Measurements from ENCODE around the gene STK17A. TPM values are rescaled to one million over a fixed set of nuclear protein-coding genes. Genes with fewer than 3 reads are reported as not detected.

Gene STK17A
- total RNA-seq, 2 experiments from 2014 or later, result 25.8 to 28.7 TPM

DNA sequence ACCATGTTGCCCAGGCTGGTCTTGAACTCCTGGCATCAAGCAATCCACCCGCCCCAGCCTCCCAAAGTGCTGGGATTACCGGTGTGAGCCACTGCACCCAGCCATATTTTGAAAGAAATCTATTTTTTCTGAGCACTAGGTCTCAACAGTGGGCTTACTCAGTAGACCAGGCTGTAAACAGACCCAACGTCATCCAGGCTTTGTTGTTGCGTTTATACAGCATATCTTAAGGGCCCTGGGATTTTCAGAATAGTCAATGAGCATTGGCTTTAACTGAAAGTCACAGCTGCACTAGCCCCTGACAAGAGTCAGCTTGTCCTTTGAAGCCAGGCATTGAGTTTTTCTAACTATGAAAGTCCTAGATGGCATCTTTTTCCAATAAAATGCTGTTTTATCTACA, 49.8 kb downstream of the STK17A start:
- intact Hi-C loops (cut with micrococcal nuclease; ENCODE audit: unreplicated experiment), result no loop called here
- TF ChIP-seq EZH2phosphoT487 (IDR thresholded peaks at IDR 0.05; ENCODE audit: borderline replicate concordance, low read depth, low read length), result no peak
- TF ChIP-seq, protein P1, sequence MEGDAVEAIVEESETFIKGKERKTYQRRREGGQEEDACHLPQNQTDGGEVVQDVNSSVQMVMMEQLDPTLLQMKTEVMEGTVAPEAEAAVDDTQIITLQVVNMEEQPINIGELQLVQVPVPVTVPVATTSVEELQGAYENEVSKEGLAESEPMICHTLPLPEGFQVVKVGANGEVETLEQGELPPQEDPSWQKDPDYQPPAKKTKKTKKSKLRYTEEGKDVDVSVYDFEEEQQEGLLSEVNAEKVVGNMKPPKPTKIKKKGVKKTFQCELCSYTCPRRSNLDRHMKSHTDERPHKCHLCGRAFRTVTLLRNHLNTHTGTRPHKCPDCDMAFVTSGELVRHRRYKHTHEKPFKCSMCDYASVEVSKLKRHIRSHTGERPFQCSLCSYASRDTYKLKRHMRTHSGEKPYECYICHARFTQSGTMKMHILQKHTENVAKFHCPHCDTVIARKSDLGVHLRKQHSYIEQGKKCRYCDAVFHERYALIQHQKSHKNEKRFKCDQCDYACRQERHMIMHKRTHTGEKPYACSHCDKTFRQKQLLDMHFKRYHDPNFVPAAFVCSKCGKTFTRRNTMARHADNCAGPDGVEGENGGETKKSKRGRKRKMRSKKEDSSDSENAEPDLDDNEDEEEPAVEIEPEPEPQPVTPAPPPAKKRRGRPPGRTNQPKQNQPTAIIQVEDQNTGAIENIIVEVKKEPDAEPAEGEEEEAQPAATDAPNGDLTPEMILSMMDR (conservative IDR thresholded peaks at IDR 0.05; ENCODE audit: low read length), result no peak
- Histone ChIP-seq H3K27ac (ENCODE audit: low read depth, low read length, poor library complexity, severe bottlenecking) (no peak overlapping the region), H3K79me2 (ENCODE audit: insufficient read depth, low read depth, low read length) (0 out of 2 replicates have a peak, but pooled peaks cover under 1% of the 10 kb centered on the region), H3K4me1 (ENCODE audit: insufficient read depth, low read length, poor library complexity, severe bottlenecking) (peaks cover 2% of the 10 kb centered on the region), H4K20me1 (ENCODE audit: insufficient read depth, low read length) (no peaks in the 10 kb centered on the region), H3K9me2 (ENCODE audit: insufficient read depth, low read length) (no peaks in the 10 kb centered on the region), H3K4me3 (ENCODE audit: low read depth, low read length, poor library complexity, severe bottlenecking) (no peak overlapping the region), H3K36me3 (ENCODE audit: insufficient read depth, low read length) (peaks cover 95% of the 10 kb centered on the region), H2AFZ (ENCODE audit: low read length) (no peak overlapping the region), H3K9me3 (ENCODE audit: low read length) (no peaks in the 10 kb centered on the region), H3K4me2 (ENCODE audit: low read length) (no peak overlapping the region)
- no TSS peak for BruUV-seq (replicated peaks)
- no peak for DNase-seq (ENCODE audit: low spot score)
- ChIA-PET CTCF (ENCODE audit: unreplicated experiment) (no interaction called here), POLR2A (no interaction called here)

DNA sequence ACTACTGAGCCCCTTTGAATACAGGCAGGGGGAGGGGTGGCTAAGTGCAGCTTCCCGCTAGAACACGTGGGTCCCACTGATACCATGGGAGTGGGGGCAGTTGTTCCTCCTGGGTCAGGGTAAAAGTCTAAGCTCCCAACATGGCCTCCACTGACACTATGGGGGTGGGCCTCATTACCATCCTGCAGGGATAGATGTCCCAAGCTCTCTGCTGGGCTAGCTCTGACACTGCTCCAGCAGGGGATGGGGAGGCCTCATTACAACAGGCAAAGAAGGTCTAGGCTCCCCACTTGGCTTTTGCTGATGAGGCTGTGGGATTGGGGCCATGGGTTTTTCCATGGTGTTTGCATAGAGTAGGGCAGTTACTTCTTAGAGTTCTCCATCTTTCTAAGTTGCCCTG, 51.5 kb downstream of the STK17A start:
- TF ChIP-seq EZH2phosphoT487 (IDR thresholded peaks at IDR 0.05; ENCODE audit: borderline replicate concordance, low read depth, low read length), result no peak
- TF ChIP-seq, protein P1 (conservative IDR thresholded peaks at IDR 0.05; ENCODE audit: low read length), result no peak
- peaks cover 4% of the 10 kb centered on the region for H3K4me1 ChIP-seq (ENCODE audit: insufficient read depth, low read length, poor library complexity, severe bottlenecking)
- H3K9me2 ChIP-seq (ENCODE audit: insufficient read depth, low read length), result no peaks in the 10 kb centered on the region
- ChIA-PET CTCF (ENCODE audit: unreplicated experiment) (no interaction called here), POLR2A (interaction anchor here (0.6 to 1.5 kb wide), 4 partner anchors 11 to 49 kb away, joined by 3 to 6 read pairs (median 4); no protein-coding TSS in a partner anchor)
- no peak overlapping the region for H3K4me3 ChIP-seq (ENCODE audit: low read depth, low read length, poor library complexity, severe bottlenecking)
- no TSS peak for BruUV-seq (replicated peaks)
- intact Hi-C loops (cut with micrococcal nuclease; ENCODE audit: unreplicated experiment), result no loop called here
- H4K20me1 ChIP-seq (ENCODE audit: insufficient read depth, low read length), result no peaks in the 10 kb centered on the region
- H3K36me3 ChIP-seq (ENCODE audit: insufficient read depth, low read length), result peaks cover 96% of the 10 kb centered on the region
- no peak overlapping the region for H2AFZ ChIP-seq (ENCODE audit: low read length)
- H3K9me3 ChIP-seq (ENCODE audit: low read length), result no peaks in the 10 kb centered on the region
- no peaks in the 10 kb centered on the region for H3K79me2 ChIP-seq (ENCODE audit: insufficient read depth, low read depth, low read length)
- no peak overlapping the region for H3K4me2 ChIP-seq (ENCODE audit: low read length)
- DNase-seq (ENCODE audit: low spot score), result no peak
- no peak overlapping the region for H3K27ac ChIP-seq (ENCODE audit: low read depth, low read length, poor library complexity, severe bottlenecking)

DNA sequence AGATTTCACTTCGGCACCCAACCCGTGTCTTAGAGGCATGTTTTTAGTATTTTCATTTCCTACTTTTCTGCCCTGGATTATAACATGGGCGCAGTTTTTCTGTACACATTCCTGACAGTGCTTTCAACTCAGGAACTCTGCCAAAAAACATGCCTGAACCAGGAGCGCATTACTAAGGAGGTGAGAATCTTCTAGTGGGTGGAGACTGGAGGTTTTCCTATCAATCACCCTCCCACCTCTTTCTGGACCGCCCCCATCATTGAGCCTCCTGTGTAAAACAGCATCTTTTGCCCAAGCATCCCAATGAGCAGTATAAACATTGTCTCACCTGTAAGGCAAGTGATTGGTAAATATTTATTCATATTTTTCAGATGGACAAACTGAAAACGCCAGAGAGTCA, 53.2 kb downstream of the STK17A start:
- intact Hi-C loops (cut with micrococcal nuclease; ENCODE audit: unreplicated experiment), result no loop called here
- no peaks in the 10 kb centered on the region for H3K9me2 ChIP-seq (ENCODE audit: insufficient read depth, low read length)
- BruUV-seq (replicated peaks), result no TSS peak
- H3K9me3 ChIP-seq (ENCODE audit: low read length), result no peaks in the 10 kb centered on the region
- no peak overlapping the region for H3K4me3 ChIP-seq (ENCODE audit: low read depth, low read length, poor library complexity, severe bottlenecking)
- no peak for TF ChIP-seq EZH2phosphoT487 (IDR thresholded peaks at IDR 0.05; ENCODE audit: borderline replicate concordance, low read depth, low read length)
- TF ChIP-seq, protein P1 (conservative IDR thresholded peaks at IDR 0.05; ENCODE audit: low read length), result no peak
- H3K4me1 ChIP-seq (ENCODE audit: insufficient read depth, low read length, poor library complexity, severe bottlenecking), result peaks cover 4% of the 10 kb centered on the region
- no peaks in the 10 kb centered on the region for H4K20me1 ChIP-seq (ENCODE audit: insufficient read depth, low read length)
- no peak overlapping the region for H3K4me2 ChIP-seq (ENCODE audit: low read length)
- ChIA-PET POLR2A (no interaction called here), CTCF (ENCODE audit: unreplicated experiment) (no interaction called here)
- no peaks in the 10 kb centered on the region for H3K79me2 ChIP-seq (ENCODE audit: insufficient read depth, low read depth, low read length)
- no peak overlapping the region for H3K27ac ChIP-seq (ENCODE audit: low read depth, low read length, poor library complexity, severe bottlenecking)
- H3K36me3 ChIP-seq (ENCODE audit: insufficient read depth, low read length), result peaks cover 97% of the 10 kb centered on the region
- no peak overlapping the region for H2AFZ ChIP-seq (ENCODE audit: low read length)
- no peak for DNase-seq (ENCODE audit: low spot score)
